ENCODE data around the gene NSG2.

The NSG2 gene

DNA sequence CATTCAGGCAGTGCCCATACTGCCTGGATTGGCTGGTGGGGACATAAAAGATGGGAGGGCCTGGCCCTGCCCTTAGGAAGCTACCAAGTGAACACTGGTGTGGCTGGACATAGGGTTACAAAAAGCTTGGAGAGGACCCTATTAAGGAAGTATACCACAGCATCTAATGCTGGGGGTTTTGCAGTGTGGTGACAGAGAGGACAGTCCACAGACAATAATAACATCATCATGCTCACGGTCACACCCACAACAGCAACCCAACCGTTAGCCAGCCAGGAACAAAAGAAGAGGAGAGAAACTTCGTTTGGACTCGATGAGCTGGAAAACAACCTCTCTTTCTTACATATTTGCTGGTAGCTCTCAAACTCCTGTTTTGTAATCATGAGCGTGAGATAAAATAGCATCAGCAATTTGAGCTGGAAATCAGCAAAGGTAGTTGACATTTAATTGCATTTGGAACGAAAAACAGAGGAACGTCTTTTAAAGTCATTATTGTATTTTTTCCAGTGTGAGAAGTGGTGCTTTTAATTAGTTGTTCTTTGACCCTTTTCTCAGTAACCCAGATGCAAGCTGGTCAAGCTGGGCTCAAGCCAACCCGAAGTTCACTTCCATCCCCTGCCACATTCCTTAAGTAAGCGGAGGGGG lies 73.4 kb downstream of the NSG2 start (continued):
- TF ChIP-seq, protein P1, sequence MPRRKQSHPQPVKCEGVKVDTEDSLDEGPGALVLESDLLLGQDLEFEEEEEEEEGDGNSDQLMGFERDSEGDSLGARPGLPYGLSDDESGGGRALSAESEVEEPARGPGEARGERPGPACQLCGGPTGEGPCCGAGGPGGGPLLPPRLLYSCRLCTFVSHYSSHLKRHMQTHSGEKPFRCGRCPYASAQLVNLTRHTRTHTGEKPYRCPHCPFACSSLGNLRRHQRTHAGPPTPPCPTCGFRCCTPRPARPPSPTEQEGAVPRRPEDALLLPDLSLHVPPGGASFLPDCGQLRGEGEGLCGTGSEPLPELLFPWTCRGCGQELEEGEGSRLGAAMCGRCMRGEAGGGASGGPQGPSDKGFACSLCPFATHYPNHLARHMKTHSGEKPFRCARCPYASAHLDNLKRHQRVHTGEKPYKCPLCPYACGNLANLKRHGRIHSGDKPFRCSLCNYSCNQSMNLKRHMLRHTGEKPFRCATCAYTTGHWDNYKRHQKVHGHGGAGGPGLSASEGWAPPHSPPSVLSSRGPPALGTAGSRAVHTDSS (tag by site-specific recombination; IDR thresholded peaks at IDR 0.05), result no peak
- TF ChIP-seq ZNF660 (tag by site-specific recombination; IDR thresholded peaks at IDR 0.05), result no peak

DNA sequence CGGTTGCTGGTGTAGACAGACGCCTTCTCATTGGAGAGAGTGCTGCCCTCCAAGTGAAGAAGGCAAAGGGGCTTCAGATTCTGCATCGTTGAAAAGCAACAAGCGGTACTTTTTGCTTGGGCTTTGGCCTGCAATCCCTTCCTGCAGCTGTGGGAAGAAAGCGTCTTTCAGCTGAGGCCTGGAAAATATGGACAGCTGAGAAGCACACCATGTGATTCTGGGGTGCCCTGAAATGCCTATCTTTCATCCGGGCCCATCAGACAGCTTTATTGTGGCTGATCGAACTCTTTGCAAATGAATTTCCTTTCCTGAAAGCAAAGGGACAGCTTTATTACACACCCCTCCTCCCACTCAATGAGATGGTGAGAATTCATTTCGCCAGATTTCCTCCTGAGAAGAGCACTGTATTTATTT lies 74.0 kb downstream of the NSG2 start:
- POLR2A ChIA-PET, result no interaction called here
- TF ChIP-seq IKZF3 (tag by site-specific recombination; IDR thresholded peaks at IDR 0.05), result no peak
- TF ChIP-seq ZNF530 (tag by site-specific recombination; IDR thresholded peaks at IDR 0.05; ENCODE audit: low read depth), result no peak
- TF ChIP-seq, protein P2, sequence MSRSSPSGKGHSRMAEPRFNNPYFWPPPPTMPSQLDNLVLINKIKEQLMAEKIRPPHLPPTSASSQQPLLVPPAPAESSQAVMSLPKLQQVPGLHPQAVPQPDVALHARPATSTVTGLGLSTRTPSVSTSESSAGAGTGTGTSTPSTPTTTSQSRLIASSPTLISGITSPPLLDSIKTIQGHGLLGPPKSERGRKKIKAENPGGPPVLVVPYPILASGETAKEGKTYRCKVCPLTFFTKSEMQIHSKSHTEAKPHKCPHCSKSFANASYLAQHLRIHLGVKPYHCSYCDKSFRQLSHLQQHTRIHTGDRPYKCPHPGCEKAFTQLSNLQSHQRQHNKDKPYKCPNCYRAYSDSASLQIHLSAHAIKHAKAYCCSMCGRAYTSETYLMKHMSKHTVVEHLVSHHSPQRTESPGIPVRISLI (tag by site-specific recombination; IDR thresholded peaks at IDR 0.05), result no peak
- TF ChIP-seq, protein P3, sequence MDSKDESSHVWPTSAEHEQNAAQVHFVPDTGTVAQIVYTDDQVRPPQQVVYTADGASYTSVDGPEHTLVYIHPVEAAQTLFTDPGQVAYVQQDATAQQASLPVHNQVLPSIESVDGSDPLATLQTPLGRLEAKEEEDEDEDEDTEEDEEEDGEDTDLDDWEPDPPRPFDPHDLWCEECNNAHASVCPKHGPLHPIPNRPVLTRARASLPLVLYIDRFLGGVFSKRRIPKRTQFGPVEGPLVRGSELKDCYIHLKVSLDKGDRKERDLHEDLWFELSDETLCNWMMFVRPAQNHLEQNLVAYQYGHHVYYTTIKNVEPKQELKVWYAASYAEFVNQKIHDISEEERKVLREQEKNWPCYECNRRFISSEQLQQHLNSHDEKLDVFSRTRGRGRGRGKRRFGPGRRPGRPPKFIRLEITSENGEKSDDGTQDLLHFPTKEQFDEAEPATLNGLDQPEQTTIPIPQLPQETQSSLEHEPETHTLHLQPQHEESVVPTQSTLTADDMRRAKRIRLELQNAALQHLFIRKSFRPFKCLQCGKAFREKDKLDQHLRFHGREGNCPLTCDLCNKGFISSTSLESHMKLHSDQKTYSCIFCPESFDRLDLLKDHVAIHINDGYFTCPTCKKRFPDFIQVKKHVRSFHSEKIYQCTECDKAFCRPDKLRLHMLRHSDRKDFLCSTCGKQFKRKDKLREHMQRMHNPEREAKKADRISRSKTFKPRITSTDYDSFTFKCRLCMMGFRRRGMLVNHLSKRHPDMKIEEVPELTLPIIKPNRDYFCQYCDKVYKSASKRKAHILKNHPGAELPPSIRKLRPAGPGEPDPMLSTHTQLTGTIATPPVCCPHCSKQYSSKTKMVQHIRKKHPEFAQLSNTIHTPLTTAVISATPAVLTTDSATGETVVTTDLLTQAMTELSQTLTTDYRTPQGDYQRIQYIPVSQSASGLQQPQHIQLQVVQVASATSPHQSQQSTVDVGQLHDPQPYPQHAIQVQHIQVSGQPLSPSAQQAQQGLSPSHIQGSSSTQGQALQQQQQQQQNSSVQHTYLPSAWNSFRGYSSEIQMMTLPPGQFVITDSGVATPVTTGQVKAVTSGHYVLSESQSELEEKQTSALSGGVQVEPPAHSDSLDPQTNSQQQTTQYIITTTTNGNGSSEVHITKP (tag by site-specific recombination; IDR thresholded peaks at IDR 0.05), result no peak
- no peak for TF ChIP-seq SP3 (tag by site-specific recombination; IDR thresholded peaks at IDR 0.05)
- no peak for TF ChIP-seq ZNF335 (tag by site-specific recombination; conservative IDR thresholded peaks at IDR 0.05)
- TF ChIP-seq ZNF138 (tag by site-specific recombination; IDR thresholded peaks at IDR 0.05; ENCODE audit: borderline replicate concordance), result no peak
- TF ChIP-seq GLIS2 (tag by site-specific recombination; IDR thresholded peaks at IDR 0.05), result no peak
- TF ChIP-seq ZNF521 (tag by site-specific recombination; IDR thresholded peaks at IDR 0.05), result no peak
- CTCF ChIA-PET, result interaction anchor here (1.8 kb wide), 1 partner anchor 16 kb away, joined by 5 read pairs; no protein-coding TSS in a partner anchor
- Histone ChIP-seq H3K36me3 (ENCODE audit: control insufficient read depth in 2 of 2, insufficient read depth in 1 of 2, low read length in 2 of 2) (no peaks in the 10 kb centered on the region), H3K27ac (ENCODE audit: extremely low read depth, low read depth, low read length) (no peak overlapping the region), H3K4me1 (ENCODE audit: control insufficient read depth, insufficient read depth, low read length) (no peaks in the 10 kb centered on the region), H3K4me3 (ENCODE audit: low read depth, low read length) (no peak overlapping the region), H3K9me3 (ENCODE audit: control insufficient read depth, insufficient read depth, low read depth, low read length) (no peaks in the 10 kb centered on the region)

DNA sequence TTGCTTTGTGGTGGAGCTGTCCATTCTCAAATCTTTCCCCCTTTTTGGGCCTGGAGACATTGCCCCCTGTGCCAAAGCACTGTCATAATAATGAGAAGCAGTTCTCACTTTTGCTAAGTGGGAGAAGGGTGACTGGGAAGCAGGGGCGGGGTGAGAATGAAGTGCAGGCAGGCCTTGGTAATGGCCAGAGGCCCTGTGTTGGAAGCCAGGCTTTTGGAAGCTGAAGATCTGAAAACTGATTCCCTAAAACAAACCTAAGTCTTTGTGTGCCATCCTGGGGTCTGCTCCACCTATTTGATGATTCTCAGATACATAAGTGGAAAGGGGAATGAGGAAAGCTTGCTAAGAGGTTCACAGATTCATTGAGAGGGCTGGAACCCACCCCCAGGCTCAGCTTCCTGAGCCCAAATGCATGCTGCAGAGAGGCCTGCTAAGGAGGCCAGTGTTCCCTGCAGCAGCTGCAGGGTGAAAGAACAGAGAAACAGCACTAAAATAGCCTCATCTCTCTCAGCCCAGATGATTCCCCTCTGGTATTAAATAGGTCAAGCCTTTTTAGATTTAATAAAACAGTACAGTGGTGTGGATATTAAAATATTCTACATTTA lies 75.0 kb downstream of the NSG2 start:
- ChIA-PET CTCF (interaction anchor here (1.1 kb wide), 1 partner anchor 197 kb away, joined by 3 read pairs; no protein-coding TSS in a partner anchor), POLR2A (no interaction called here)
- no peaks in the 10 kb centered on the region for H3K4me1 ChIP-seq (ENCODE audit: control insufficient read depth, insufficient read depth, low read length)
- no peaks in the 10 kb centered on the region for H3K36me3 ChIP-seq (ENCODE audit: control insufficient read depth in 2 of 2, insufficient read depth in 1 of 2, low read length in 2 of 2)
- H3K4me3 ChIP-seq (ENCODE audit: low read depth, low read length), result no peak overlapping the region
- no peak overlapping the region for H3K27ac ChIP-seq (ENCODE audit: extremely low read depth, low read depth, low read length)
- no peaks in the 10 kb centered on the region for H3K9me3 ChIP-seq (ENCODE audit: control insufficient read depth, insufficient read depth, low read depth, low read length)
- TF ChIP-seq ZNF121 (tag by site-specific recombination; IDR thresholded peaks at IDR 0.05) (no peak), ZNF529 (tag by site-specific recombination; IDR thresholded peaks at IDR 0.05; ENCODE audit: insufficient replicate concordance) (no peak), ZNF335 (tag by site-specific recombination; conservative IDR thresholded peaks at IDR 0.05) (no peak), ZNF76 (tag by site-specific recombination; IDR thresholded peaks at IDR 0.05; ENCODE audit: borderline replicate concordance, low read depth) (no peak), ZFP41 (tag by site-specific recombination; IDR thresholded peaks at IDR 0.05; ENCODE audit: borderline replicate concordance) (no peak), KLF1 (tag by site-specific recombination; IDR thresholded peaks at IDR 0.05) (no peak), ZNF221 (tag by site-specific recombination; IDR thresholded peaks at IDR 0.05; ENCODE audit: borderline replicate concordance) (no peak), ZNF146 (tag by site-specific recombination; IDR thresholded peaks at IDR 0.05) (no peak), ZNF747 (tag by site-specific recombination; IDR thresholded peaks at IDR 0.05) (no peak), ZNF701 (tag by site-specific recombination; IDR thresholded peaks at IDR 0.05) (no peak), ZNF155 (tag by site-specific recombination; IDR thresholded peaks at IDR 0.05) (no peak), ZBTB17 (tag by site-specific recombination; IDR thresholded peaks at IDR 0.05) (no peak)
- TF ChIP-seq, protein P4, sequence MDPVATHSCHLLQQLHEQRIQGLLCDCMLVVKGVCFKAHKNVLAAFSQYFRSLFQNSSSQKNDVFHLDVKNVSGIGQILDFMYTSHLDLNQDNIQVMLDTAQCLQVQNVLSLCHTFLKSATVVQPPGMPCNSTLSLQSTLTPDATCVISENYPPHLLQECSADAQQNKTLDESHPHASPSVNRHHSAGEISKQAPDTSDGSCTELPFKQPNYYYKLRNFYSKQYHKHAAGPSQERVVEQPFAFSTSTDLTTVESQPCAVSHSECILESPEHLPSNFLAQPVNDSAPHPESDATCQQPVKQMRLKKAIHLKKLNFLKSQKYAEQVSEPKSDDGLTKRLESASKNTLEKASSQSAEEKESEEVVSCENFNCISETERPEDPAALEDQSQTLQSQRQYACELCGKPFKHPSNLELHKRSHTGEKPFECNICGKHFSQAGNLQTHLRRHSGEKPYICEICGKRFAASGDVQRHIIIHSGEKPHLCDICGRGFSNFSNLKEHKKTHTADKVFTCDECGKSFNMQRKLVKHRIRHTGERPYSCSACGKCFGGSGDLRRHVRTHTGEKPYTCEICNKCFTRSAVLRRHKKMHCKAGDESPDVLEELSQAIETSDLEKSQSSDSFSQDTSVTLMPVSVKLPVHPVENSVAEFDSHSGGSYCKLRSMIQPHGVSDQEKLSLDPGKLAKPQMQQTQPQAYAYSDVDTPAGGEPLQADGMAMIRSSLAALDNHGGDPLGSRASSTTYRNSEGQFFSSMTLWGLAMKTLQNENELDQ (tag by site-specific recombination; IDR thresholded peaks at IDR 0.05; ENCODE audit: low read depth), result no peak
- TF ChIP-seq, protein P2 (tag by site-specific recombination; IDR thresholded peaks at IDR 0.05), result no peak

Measured in HEK293 (cell line).